GM12878 (cell line): ENCODE results near the gene TXNRD3. TPM values are rescaled to one million over a fixed set of nuclear protein-coding genes. Genes with fewer than 3 reads are reported as not detected.

Experiments
- ATAC-seq: fragments of 200-7000 bp; cut with Tn5 transposase; 3 replicates; pipeline ENCODE4 v1.9.1; 2020; ENCODE audit warnings: mild to moderate bottlenecking, moderate library complexity
- BruUV-seq: library from RNA; stranded (reverse); fragments of 400-500 nt; replicated peaks from 2 replicates; lab custom pipeline; 2021; lab: Mats Ljungman, UMichigan
- CTCF ChIA-PET: fragments of 300-600 bp; sonication (Branson Sonifier 250); formaldehyde crosslinking; extraction: SDS; loops from one replicate; lab custom pipeline; 2021; ENCODE audit warnings: inconsistent platforms; lab: Yijun Ruan, JAX
- POLR2A ChIA-PET: fragments of 350-600 bp; formaldehyde crosslinking; extraction: SDS; loops from one replicate; lab custom pipeline; 2021; ENCODE audit warnings: inconsistent platforms; lab: Charles Lee
- RAD21 ChIA-PET: fragments of 300-600 bp; sonication (Branson Sonifier 250); formaldehyde crosslinking; loops from one replicate; lab custom pipeline; 2023; ENCODE audit warnings: antibody characterized with exemption; ENCODE audit not compliant: unreplicated experiment; lab: Charles Lee
- SMC1A ChIA-PET: fragments of 300-600 bp; sonication (Branson Sonifier 250); formaldehyde crosslinking; loops from one replicate; lab custom pipeline; 2023; ENCODE audit not compliant: unreplicated experiment, uncharacterized antibody; lab: Charles Lee
- DNase-seq: peaks from one replicate; pipeline ENCODE4 v3.0.0-alpha.2; 2011; ENCODE audit warnings: low read depth, low spot score
- FAIRE-seq: peaks from 3 replicates; lab custom pipeline; 2011; peaks lifted over from hg19 to GRCh38; lab: Jason Lieb, UNC
- H2AFZ ChIP-seq: 2 replicates; pipeline ENCODE4 v1.6.0; 2011; ENCODE audit warnings: low read depth, low read length, control low read depth; ENCODE audit not compliant: control insufficient read depth
- H3K27ac ChIP-seq: 2 replicates; pipeline ENCODE4 v1.5.1; 2011; ENCODE audit warnings: control low read depth; ENCODE audit not compliant: control insufficient read depth, insufficient read depth
- H3K27me3 ChIP-seq, 2 experiments: replicated peaks in 1 of 2; 2 replicates each; pipeline versions ENCODE4 v1.6.0 to v1.6.1; 2011; ENCODE audit warnings: low read length in 1 of 2; ENCODE audit not compliant: control insufficient read depth in 2 of 2, insufficient read depth in 2 of 2
- H3K36me3 ChIP-seq, 2 experiments: 2 replicates each; pipeline ENCODE4 v1.5.1; 2011; ENCODE audit warnings: low read length in 1 of 2; ENCODE audit not compliant: control insufficient read depth in 2 of 2, insufficient read depth in 2 of 2
- H3K4me1 ChIP-seq: 2 replicates; pipeline ENCODE4 v1.6.1; 2011; ENCODE audit warnings: mild to moderate bottlenecking, low read length, moderate library complexity, mixed read lengths; ENCODE audit not compliant: control insufficient read depth, insufficient read depth
- H3K4me2 ChIP-seq: 2 replicates; pipeline ENCODE4 v1.6.0; 2011; ENCODE audit warnings: control low read depth; ENCODE audit not compliant: control insufficient read depth, insufficient read depth
- H3K4me3 ChIP-seq: fragments of 200-600 bp; sonication (generic); 2 replicates; pipeline ENCODE4 v1.5.1; 2016
- H3K79me2 ChIP-seq: 2 replicates; pipeline ENCODE4 v1.6.0; 2011; ENCODE audit warnings: low read length; ENCODE audit not compliant: control insufficient read depth, insufficient read depth
- H3K9ac ChIP-seq: 2 replicates; pipeline ENCODE4 v1.8.0; 2011; ENCODE audit warnings: low read length, control low read depth, mixed read lengths; ENCODE audit not compliant: control insufficient read depth, insufficient read depth
- H3K9me3 ChIP-seq: replicated peaks from 3 replicates; pipeline ENCODE4 v1.5.1; 2011; ENCODE audit warnings: mild to moderate bottlenecking, low read length; ENCODE audit not compliant: control insufficient read depth, insufficient read depth
- H4K20me1 ChIP-seq: 2 replicates; pipeline ENCODE4 v1.6.0; 2011; ENCODE audit not compliant: control insufficient read depth, insufficient read depth
- BCL11A ChIP-seq: IDR thresholded peaks from 2 replicates; pipeline ENCODE4 v1.6.1; 2011; ENCODE audit warnings: low read depth, low read length
- CHD2 ChIP-seq: IDR thresholded peaks from 2 replicates; pipeline ENCODE4 v1.6.1; 2011; ENCODE audit warnings: low read depth, low read length, improper control_type of control experiment, borderline replicate concordance
- CREM ChIP-seq: IDR thresholded peaks from 2 replicates; pipeline ENCODE4 v1.6.1; 2014; ENCODE audit warnings: antibody characterized with exemption, low read depth
- IRF3 ChIP-seq: fragments of 450-650 bp; IDR thresholded peaks from 2 replicates; pipeline ENCODE4 v1.6.1; 2014; ENCODE audit warnings: mild to moderate bottlenecking
- MYB ChIP-seq: fragments of 150-350 bp; IDR thresholded peaks from 2 replicates; pipeline ENCODE4 v1.6.1; 2014; ENCODE audit warnings: mild to moderate bottlenecking, low read depth, low read length, borderline replicate concordance
- MYC ChIP-seq: IDR thresholded peaks from 2 replicates; pipeline ENCODE4 v1.6.1; 2011; ENCODE audit warnings: mild to moderate bottlenecking, low read length, moderate library complexity, inconsistent platforms; ENCODE audit not compliant: insufficient read depth, insufficient replicate concordance, insufficient read length, severe bottlenecking
- SPI1 ChIP-seq: IDR thresholded peaks from 2 replicates; pipeline ENCODE4 v1.6.1; 2011; ENCODE audit warnings: low read depth, mild to moderate bottlenecking, low read length, moderate library complexity, borderline replicate concordance; ENCODE audit not compliant: insufficient read depth
- TCF3 ChIP-seq: IDR thresholded peaks from 2 replicates; pipeline ENCODE4 v1.6.1; 2012; ENCODE audit warnings: low read depth, mild to moderate bottlenecking, low read length, borderline replicate concordance; ENCODE audit not compliant: insufficient read depth
- USF1 ChIP-seq: IDR thresholded peaks from 2 replicates; pipeline ENCODE4 v1.6.1; 2011; ENCODE audit warnings: borderline replicate concordance, low read depth, mild to moderate bottlenecking, moderate library complexity, mixed read lengths, low read length; ENCODE audit not compliant: insufficient read depth; ENCODE audit errors: extremely low read length
- ZBTB40 ChIP-seq: fragments of 450-650 bp; IDR thresholded peaks from 2 replicates; pipeline ENCODE4 v1.6.1; 2016; ENCODE audit warnings: mild to moderate bottlenecking, moderate library complexity, borderline replicate concordance
- ZNF592 ChIP-seq: fragments of 450-650 bp; IDR thresholded peaks from 2 replicates; pipeline ENCODE4 v1.6.1; 2017; ENCODE audit warnings: mild to moderate bottlenecking, moderate library complexity
- WGBS: methylation state at CpG from one replicate; pipeline ENCODE4 v1.1.6; 2016; ENCODE audit warnings: low lambda C conversion rate; ENCODE audit not compliant: insufficient replicate concordance, insufficient coverage; ENCODE audit errors: missing lambda C conversion rate; 5-methylcytosine and 5-hydroxymethylcytosine counted together
- in situ Hi-C: fragments of 300-500 bp; cut with MboI; formaldehyde crosslinking; loops from 9 replicates; pipeline ENCODE4 v1.14.3; 2018; ENCODE audit warnings: mixed read lengths
- intact Hi-C: fragments of 100-400 bp; cut with micrococcal nuclease; formaldehyde crosslinking; loops from one replicate; pipeline ENCODE4 v1.14.2; 2022; ENCODE audit not compliant: unreplicated experiment
- polyA plus RNA-seq, 11 experiments: library from polyadenylated mRNA; depleted of rRNA in 4 of 11; unstranded in 6 of 11; stranded (reverse) in 5 of 11; fragments of >200 nt; fragmentation: Nextera tagmentation in 4 of 11; fragmentation: Illumina TruSeq in 1 of 11; extraction: Ambion mirVana in 4 of 11; extraction: Trizol in 1 of 11; gene quantifications; 1 replicate in 1 of 11; 2 replicates in 10 of 11; pipeline versions ENCODE4 v1.2.1 to v1.2.3, GENCODE V29; 2011 to 2016; ENCODE audit warnings: inconsistent platforms in 2 of 11, missing spikeins in 2 of 11, low read depth in 1 of 11
- total RNA-seq, 4 experiments: library from RNA; depleted of rRNA in 3 of 4; stranded (reverse); fragments of >200 nt in 3 of 4; fragmentation: Illumina TruSeq in 1 of 4; extraction: Trizol in 1 of 4; gene quantifications; 2 replicates each; pipeline versions ENCODE4 v1.2.1 to v1.2.3, GENCODE V29; 2013 to 2021

Gene TXNRD3
- total and polyA plus RNA-seq, 10 of the 15 experiments (the other 5 are each of a cell fraction or from before 2014, with no cell fraction given) = not detected

GRCh38 chr3:126677862-126678503 lies 23.1 kb upstream of the TXNRD3 start:
- H3K4me3 ChIP-seq = no peak overlapping the region
- ChIA-PET CTCF (interaction anchor here (1.0 to 4.4 kb wide), 4 partner anchors 10 to 870 kb away, joined by 7 to 28 read pairs (median 15); no protein-coding TSS in a partner anchor), POLR2A (interaction anchor here (0.6 kb wide), 1 partner anchor 304 kb away, joined by 3 read pairs; no protein-coding TSS in a partner anchor), SMC1A (interaction anchor here (0.8 kb wide), 1 partner anchor 74 kb away, joined by 3 read pairs; no protein-coding TSS in a partner anchor), RAD21 (interaction anchor here (2.0 to 2.5 kb wide), 2 partner anchors 778 to 870 kb away, joined by 8 to 19 read pairs; no protein-coding TSS in a partner anchor)
- intact Hi-C loops (no loop called here), in situ Hi-C loops (loop anchor here (5.0 kb wide), 1 partner anchor 779 kb away; no protein-coding TSS in a partner anchor)
- no peaks in the 10 kb centered on the region for H3K36me3 ChIP-seq
- 58% methylated on average over 13 of the region's 13 CpGs for WGBS
- H3K79me2 ChIP-seq = no peaks in the 10 kb centered on the region
- DNase-seq (no peak), ATAC-seq (no peak), FAIRE-seq (no peak)
- H3K9me3 ChIP-seq = no peaks in the 10 kb centered on the region; the same call in 2 of the 3 replicates
- no peak overlapping the region for H2AFZ ChIP-seq
- no peak overlapping the region for H3K4me2 ChIP-seq
- H3K4me1 ChIP-seq = 0 out of 2 replicates have a peak, but pooled peaks cover 3% of the 10 kb centered on the region
- H3K9ac ChIP-seq = no peak overlapping the region
- H4K20me1 ChIP-seq = no peaks in the 10 kb centered on the region
- peaks cover 0 to 2% of the 10 kb centered on the region in 2 experiments; a peak in 1 of 4 replicates for H3K27me3 ChIP-seq
- no TSS peak for BruUV-seq
- no peak overlapping the region for H3K27ac ChIP-seq
- TF ChIP-seq MYB (no peak), TCF3 (no peak), USF1 (no peak), IRF3 (no peak), SPI1 (no peak), CHD2 (no peak), ZNF592 (no peak), BCL11A (no peak), CREM (no peak), MYC (no peak), ZBTB40 (no peak)
